GM12865 (cell line): ENCODE data around the gene ABCD4.

Experiments
- DNase-seq: peaks from one replicate; pipeline ENCODE4 v3.0.0; 2010; ENCODE audit warnings: low read depth
- H3K4me3 ChIP-seq: 2 replicates; pipeline ENCODE4 v1.5.1; 2011; ENCODE audit warnings: mild to moderate bottlenecking, low read depth, low read length, control low read depth
- TF ChIP-seq, protein P1 (sequence below): IDR thresholded peaks from 2 replicates; pipeline ENCODE4 v1.5.1; 2011; ENCODE audit warnings: low read length, control low read depth, low read depth, inconsistent platforms; ENCODE audit not compliant: insufficient read depth; ENCODE audit errors: missing control alignments

Gene ABCD4

DNA sequence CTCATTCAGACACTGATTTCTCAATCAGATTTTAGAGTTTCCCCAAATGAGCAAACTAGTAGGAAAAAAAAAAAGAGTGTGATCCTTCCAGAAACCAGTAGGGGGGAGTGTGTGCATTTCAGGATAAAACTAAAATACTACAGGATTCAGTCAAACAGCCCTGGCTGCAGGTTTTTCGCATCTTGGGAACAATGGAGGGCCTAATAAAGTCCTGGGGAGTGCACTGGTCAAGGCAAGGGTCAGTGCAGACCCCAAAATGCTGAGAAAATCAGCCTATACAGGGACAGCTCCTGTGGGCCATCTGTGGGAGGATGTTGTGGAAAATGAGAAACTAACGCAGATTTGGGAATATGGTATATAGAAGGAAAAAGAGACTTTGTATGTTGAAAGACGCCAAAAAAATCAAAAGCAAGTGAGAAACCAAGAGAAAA, 22.2 kb upstream of the ABCD4 start:
- peak; percentile 23 for DNase-seq
- H3K4me3 ChIP-seq = no peak overlapping the region

GRCh38 chr14:74314576-74314975, 11.8 kb upstream of the ABCD4 start:
- H3K4me3 ChIP-seq = no peak overlapping the region
- TF ChIP-seq, protein P1, sequence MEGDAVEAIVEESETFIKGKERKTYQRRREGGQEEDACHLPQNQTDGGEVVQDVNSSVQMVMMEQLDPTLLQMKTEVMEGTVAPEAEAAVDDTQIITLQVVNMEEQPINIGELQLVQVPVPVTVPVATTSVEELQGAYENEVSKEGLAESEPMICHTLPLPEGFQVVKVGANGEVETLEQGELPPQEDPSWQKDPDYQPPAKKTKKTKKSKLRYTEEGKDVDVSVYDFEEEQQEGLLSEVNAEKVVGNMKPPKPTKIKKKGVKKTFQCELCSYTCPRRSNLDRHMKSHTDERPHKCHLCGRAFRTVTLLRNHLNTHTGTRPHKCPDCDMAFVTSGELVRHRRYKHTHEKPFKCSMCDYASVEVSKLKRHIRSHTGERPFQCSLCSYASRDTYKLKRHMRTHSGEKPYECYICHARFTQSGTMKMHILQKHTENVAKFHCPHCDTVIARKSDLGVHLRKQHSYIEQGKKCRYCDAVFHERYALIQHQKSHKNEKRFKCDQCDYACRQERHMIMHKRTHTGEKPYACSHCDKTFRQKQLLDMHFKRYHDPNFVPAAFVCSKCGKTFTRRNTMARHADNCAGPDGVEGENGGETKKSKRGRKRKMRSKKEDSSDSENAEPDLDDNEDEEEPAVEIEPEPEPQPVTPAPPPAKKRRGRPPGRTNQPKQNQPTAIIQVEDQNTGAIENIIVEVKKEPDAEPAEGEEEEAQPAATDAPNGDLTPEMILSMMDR = no peak
- DNase-seq = no peak

More for the DNA sequence above, 22.2 kb upstream of the ABCD4 start:
- TF ChIP-seq, protein P1 = peak; percentile 62

- DNase-seq = no peak
- H3K4me3 ChIP-seq = no peak overlapping the region
- TF ChIP-seq, protein P1 = no peak
These were observed 10.9 kb upstream of the ABCD4 start for GRCh38 chr14:74313601-74314000.

DNA sequence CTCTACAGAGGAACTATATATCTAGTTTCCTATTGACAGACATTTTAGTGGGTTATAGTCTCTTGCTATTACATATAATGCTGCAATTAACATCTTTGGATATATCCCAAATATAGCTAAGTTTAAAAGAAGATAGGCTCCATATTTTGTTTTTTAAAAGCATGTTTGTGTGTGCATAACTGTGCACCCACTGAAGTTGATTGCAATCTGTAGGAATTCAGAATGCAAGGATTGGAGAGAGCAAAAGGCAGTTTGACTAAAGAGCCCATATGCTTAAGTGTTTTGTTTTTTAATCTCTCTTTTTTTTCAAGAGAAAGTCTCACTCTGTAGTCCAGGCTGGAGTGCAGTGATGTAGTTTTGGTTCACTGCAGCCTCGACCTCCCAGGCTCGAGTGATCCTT, 9.4 kb upstream of the ABCD4 start:
- DNase-seq = no peak
- H3K4me3 ChIP-seq = no peak overlapping the region
- TF ChIP-seq, protein P1 = no peak

- TF ChIP-seq, protein P1 = no peak
- H3K4me3 ChIP-seq = no peak overlapping the region
- DNase-seq = no peak
These were observed 6.6 kb upstream of the ABCD4 start for GRCh38 chr14:74309125-74310022.

GRCh38 chr14:74308695-74309094, 6.0 kb upstream of the ABCD4 start:
- TF ChIP-seq, protein P1 = no peak
- no peak for DNase-seq

More at GRCh38 chr14:74308695-74309094, 6.0 kb upstream of the ABCD4 start:
- H3K4me3 ChIP-seq = no peak overlapping the region
